Thymus (tissue), 11 donors: ENCODE measurements around the gene COG5. TPM values are rescaled to one million over a fixed set of nuclear protein-coding genes. Genes with fewer than 3 reads are reported as not detected.

Source experiments
- DNase-seq, 9 donors: peaks; one replicate each; pipeline ENCODE4 v3.0.0-alpha.2; 2013; ENCODE audit warnings: low spot score in 9 of 9, low read depth in 6 of 9, missing footprints in 1 of 9
- H3K27ac ChIP-seq, 2 donors: one replicate each; pipeline ENCODE4 v1.5.1; 2013; ENCODE audit warnings: control low read depth in 1 of 2, low read depth in 1 of 2, low read length in 1 of 2, mild to moderate bottlenecking in 1 of 2, moderate library complexity in 1 of 2
- H3K27me3 ChIP-seq, 2 donors: one replicate each; pipeline ENCODE4 v1.5.1; 2013; ENCODE audit warnings: low read length in 1 of 2; ENCODE audit not compliant: control insufficient read depth in 2 of 2, insufficient read depth in 1 of 2
- H3K36me3 ChIP-seq, 2 donors: one replicate each; pipeline ENCODE4 v1.5.1; 2013; ENCODE audit warnings: low read length in 1 of 2, mild to moderate bottlenecking in 1 of 2, moderate library complexity in 1 of 2; ENCODE audit not compliant: control insufficient read depth in 2 of 2, insufficient read depth in 2 of 2
- H3K4me1 ChIP-seq, 2 donors: one replicate each; pipeline ENCODE4 v1.5.1; 2013; ENCODE audit warnings: low read length in 2 of 2; ENCODE audit not compliant: control insufficient read depth in 2 of 2, insufficient read depth in 2 of 2
- H3K4me3 ChIP-seq, 2 donors: one replicate each; pipeline ENCODE4 v1.5.1; 2013; ENCODE audit warnings: low read length in 2 of 2, control low read depth in 1 of 2, mild to moderate bottlenecking in 1 of 2
- H3K9me3 ChIP-seq, 2 donors: one replicate each; pipeline ENCODE4 v1.5.1; 2013; ENCODE audit warnings: low read length in 1 of 2, mild to moderate bottlenecking in 1 of 2; ENCODE audit not compliant: control insufficient read depth in 2 of 2, insufficient read depth in 1 of 2
- WGBS: extraction: QIAGEN DNeasy Blood & Tissue Kit; methylation state at CpG from one replicate; pipeline ENCODE4 v1.1.7; 2013; 5-methylcytosine and 5-hydroxymethylcytosine counted together
- polyA plus RNA-seq: library from polyadenylated mRNA; stranded (reverse); fragments of 200-250 nt; gene quantifications from one replicate; pipeline ENCODE4 v1.2.3, GENCODE V29; 2013
- total RNA-seq: library from RNA; stranded (reverse); fragments of 120-200 nt; gene quantifications from one replicate; pipeline ENCODE4 v1.2.4, GENCODE V29; 2013
- donor health status: healthy.

COG5 gene
- total and polyA plus RNA-seq, 2 donors, result 8.7 to 25.2 TPM

GRCh38 chr7:107208563-107208962 is 355.2 kb downstream of the COG5 start:
- H3K27me3 ChIP-seq, result no peaks in the 10 kb centered on the region
- peaks cover 33 to 56% of the 10 kb centered on the region in 2 donors for H3K36me3 ChIP-seq
- WGBS, result 95% methylated on average over 5 of the region's 5 CpGs
- H3K4me1 ChIP-seq, result no peaks in the 10 kb centered on the region
- no peak overlapping the region for H3K4me3 ChIP-seq
- no peak overlapping the region for H3K27ac ChIP-seq
- H3K9me3 ChIP-seq, result peaks cover 0 to 3% of the 10 kb centered on the region in 2 donors
- no peak for DNase-seq

GRCh38 chr7:107208024-107208521 is 355.6 kb downstream of the COG5 start:
- DNase-seq, result no peak
- Histone ChIP-seq H3K4me1 (no peaks in the 10 kb centered on the region), H3K27ac (no peak overlapping the region), H3K27me3 (no peaks in the 10 kb centered on the region), H3K9me3 (no peaks in the 10 kb centered on the region), H3K36me3 (peaks cover 34 to 58% of the 10 kb centered on the region in 2 donors), H3K4me3 (no peak overlapping the region)
- WGBS, result 65% methylated on average over 3 of the region's 3 CpGs

GRCh38 chr7:107207459-107207858 is 356.3 kb downstream of the COG5 start:
- Histone ChIP-seq H3K36me3 (peaks cover 37 to 64% of the 10 kb centered on the region in 2 donors), H3K27me3 (no peaks in the 10 kb centered on the region), H3K4me3 (no peak overlapping the region), H3K9me3 (no peaks in the 10 kb centered on the region), H3K4me1 (no peaks in the 10 kb centered on the region), H3K27ac (no peak overlapping the region)
- WGBS, result 99% methylated on average over 5 of the region's 5 CpGs
- no peak for DNase-seq

- H3K9me3 ChIP-seq, result no peaks in the 10 kb centered on the region
- no peak overlapping the region for H3K27ac ChIP-seq
- no peaks in the 10 kb centered on the region for H3K4me1 ChIP-seq
- DNase-seq, result no peak
- WGBS, result 95% methylated on average over 3 of the region's 3 CpGs
- H3K4me3 ChIP-seq, result no peak overlapping the region
- H3K36me3 ChIP-seq, result peaks cover 42 to 72% of the 10 kb centered on the region in 2 donors
- H3K27me3 ChIP-seq, result no peaks in the 10 kb centered on the region
Observed at GRCh38 chr7:107206706-107207105, 357.0 kb downstream of the COG5 start.

GRCh38 chr7:107206136-107206535 is 357.6 kb downstream of the COG5 start:
- H3K36me3 ChIP-seq, result peaks cover 42 to 77% of the 10 kb centered on the region in 2 donors
- DNase-seq, result no peak
- no peaks in the 10 kb centered on the region for H3K9me3 ChIP-seq
- no peak overlapping the region for H3K4me3 ChIP-seq
- H3K27ac ChIP-seq, result no peak overlapping the region
- H3K27me3 ChIP-seq, result no peaks in the 10 kb centered on the region
- WGBS, result 96% methylated on average over 6 of the region's 6 CpGs
- H3K4me1 ChIP-seq, result no peaks in the 10 kb centered on the region

- H3K36me3 ChIP-seq, result peaks cover 45 to 83% of the 10 kb centered on the region in 2 donors
- no peaks in the 10 kb centered on the region for H3K9me3 ChIP-seq
- no peak for DNase-seq
- no peak overlapping the region for H3K4me3 ChIP-seq
- H3K27me3 ChIP-seq, result no peaks in the 10 kb centered on the region
- 97% methylated on average over 7 of the region's 7 CpGs for WGBS
- no peak overlapping the region for H3K27ac ChIP-seq
- H3K4me1 ChIP-seq, result no peaks in the 10 kb centered on the region
Observed at GRCh38 chr7:107203607-107204006, 360.1 kb downstream of the COG5 start.

- Histone ChIP-seq H3K9me3 (no peaks in the 10 kb centered on the region), H3K4me3 (no peak overlapping the region), H3K36me3 (peaks cover 46 to 93% of the 10 kb centered on the region in 2 donors), H3K27me3 (no peaks in the 10 kb centered on the region), H3K27ac (no peak overlapping the region), H3K4me1 (no peaks in the 10 kb centered on the region)
- DNase-seq, result peak in 3 of 9 donors; percentile 5 to 22 (median 10)
- WGBS, result 95% methylated on average over 4 of the region's 4 CpGs
Observed at GRCh38 chr7:107201795-107202450, 361.8 kb downstream of the COG5 start.

- Histone ChIP-seq H3K4me1 (no peaks in the 10 kb centered on the region), H3K27me3 (no peaks in the 10 kb centered on the region), H3K27ac (no peak overlapping the region), H3K9me3 (no peaks in the 10 kb centered on the region), H3K4me3 (no peak overlapping the region), H3K36me3 (peaks cover 30 to 89% of the 10 kb centered on the region in 2 donors)
- no peak for DNase-seq
- 97% methylated on average over 10 of the region's 10 CpGs for WGBS
Observed at GRCh38 chr7:107196834-107197610, 366.7 kb downstream of the COG5 start.

- H3K36me3 ChIP-seq, result peaks cover 25 to 84% of the 10 kb centered on the region in 2 donors
- DNase-seq, result no peak
- no peaks in the 10 kb centered on the region for H3K27me3 ChIP-seq
- H3K27ac ChIP-seq, result no peak overlapping the region
- no peaks in the 10 kb centered on the region for H3K9me3 ChIP-seq
- H3K4me3 ChIP-seq, result no peak overlapping the region
- H3K4me1 ChIP-seq, result no peaks in the 10 kb centered on the region
- 97% methylated on average over 1 of the region's 1 CpG for WGBS
Observed at GRCh38 chr7:107194052-107194451, 369.7 kb downstream of the COG5 start.
